ENCODE measurements around the gene KIF1C. TPM values are rescaled to one million over a fixed set of nuclear protein-coding genes. Genes with fewer than 3 reads are reported as not detected.

The KIF1C gene
- total and polyA plus RNA-seq, 9 of the 15 experiments (the other 6 are each of a cell fraction or from before 2014, with no cell fraction given) = 0.38 to 68.4 (median 25.1) TPM

GRCh38 chr17:4982305-4982704 is 15.4 kb upstream of the KIF1C start:
- peaks cover 59% of the 10 kb centered on the region for H3K36me3 ChIP-seq (ENCODE audit: control insufficient read depth, insufficient read depth, low read length)
- CTCF ChIA-PET (ENCODE audit: low intra/inter-chr PET ratio) = no interaction called here
- TF ChIP-seq ELK3 (CRISPR knock-in tag; IDR thresholded peaks at IDR 0.05) = no peak
- no peak for TF ChIP-seq RBM34 (IDR thresholded peaks at IDR 0.05; ENCODE audit: borderline replicate concordance, insufficient read depth, low read length)
- TF ChIP-seq SLC30A9 (CRISPR knock-in tag; IDR thresholded peaks at IDR 0.05) = no peak
- TF ChIP-seq CBFA2T2 (conservative IDR thresholded peaks at IDR 0.05) = no peak
- TF ChIP-seq KLF6 (CRISPR knock-in tag; IDR thresholded peaks at IDR 0.05; ENCODE audit: borderline replicate concordance) = no peak
- TF ChIP-seq ZNF445 (CRISPR knock-in tag; IDR thresholded peaks at IDR 0.05; ENCODE audit: low read depth) = no peak
- no peak for TF ChIP-seq SRF (CRISPR knock-in tag; IDR thresholded peaks at IDR 0.05)
- TF ChIP-seq PRDM10 (IDR thresholded peaks at IDR 0.05; ENCODE audit: partially characterized antibody) = no peak
- no peak for TF ChIP-seq ZNF280B (CRISPR knock-in tag; IDR thresholded peaks at IDR 0.05)
- no peak for TF ChIP-seq AFF4 (CRISPR knock-in tag; IDR thresholded peaks at IDR 0.05)

More at GRCh38 chr17:4982305-4982704, 15.4 kb upstream of the KIF1C start:
- no peak overlapping the region for H3K4me3 ChIP-seq
- 53% methylated on average over 3 of the region's 5 CpGs for WGBS (ENCODE audit: insufficient coverage, low coverage, missing lambda C conversion rate)
- no peak for FAIRE-seq
- no peak overlapping the region for H2AFZ ChIP-seq (ENCODE audit: low read depth, low read length)
- H3K9me3 ChIP-seq (replicated peaks; ENCODE audit: control insufficient read depth, insufficient read depth, low read depth, low read length) = no peaks in the 10 kb centered on the region
- no peaks in the 10 kb centered on the region for H3K27me3 ChIP-seq (ENCODE audit: control insufficient read depth in 2 of 2, insufficient read depth in 2 of 2, low read length in 2 of 2)
- H3K79me2 ChIP-seq (ENCODE audit: control insufficient read depth, insufficient read depth, low read length) = peaks cover 17% of the 10 kb centered on the region
- no peak overlapping the region for H3K27ac ChIP-seq (ENCODE audit: extremely low read depth, low read depth, low read length)
- H3K4me1 ChIP-seq (replicated peaks in 1 of 2; ENCODE audit: control insufficient read depth in 2 of 2, insufficient read depth in 2 of 2, low read length in 2 of 2) = peaks cover 9 to 11% of the 10 kb centered on the region in 2 experiments; a peak in 3 of 5 replicates
- BruUV-seq (replicated peaks) = no TSS peak
- intact Hi-C loops (cut with micrococcal nuclease) = no loop called here
- no peak for ATAC-seq
- DNase-seq (ENCODE audit: extremely low read depth in 1 of 4, low spot score in 3 of 4) = no peak
- H3K9ac ChIP-seq (ENCODE audit: insufficient read depth in 1 of 2, low read depth in 2 of 2, low read length in 2 of 2) = no peak overlapping the region
- 0 out of 2 replicates have a peak, but pooled peaks cover 6% of the 10 kb centered on the region for H4K20me1 ChIP-seq (replicated peaks; ENCODE audit: control insufficient read depth, insufficient read depth, low read length)
- in situ Hi-C loops (cut with MboI) = no loop called here
- no peak overlapping the region for H3K4me2 ChIP-seq (ENCODE audit: insufficient read depth, low read length)
- POLR2A ChIA-PET = no interaction called here
- no peaks in the 10 kb centered on the region for H3K9me1 ChIP-seq (ENCODE audit: control insufficient read depth, insufficient read depth, low read length)

Data from K562 (cell line).